ENCODE results near the gene MRC1. TPM values are rescaled to one million over a fixed set of nuclear protein-coding genes. Genes with fewer than 3 reads are reported as not detected.

Gene MRC1
- total and polyA plus RNA-seq, 2 of the 8 experiments (the other 6 are each of a cell fraction or from before 2014, with no cell fraction given) = 0.03 to 0.06 TPM

GRCh38 chr10:17780727-17781126 lies 28.4 kb upstream of the MRC1 start:
- no peak overlapping the region for H3K18ac ChIP-seq (ENCODE audit: extremely low read depth, low read length)
- no peak overlapping the region for H4K91ac ChIP-seq (replicated peaks; ENCODE audit: insufficient read length, low read length)
- H2BK20ac ChIP-seq (ENCODE audit: low read length) = no peak overlapping the region
- H2AFZ ChIP-seq (ENCODE audit: low read length) = no peak overlapping the region
- H3K79me1 ChIP-seq (ENCODE audit: low read depth, low read length) = no peaks in the 10 kb centered on the region
- no peak overlapping the region for H2AK5ac ChIP-seq (ENCODE audit: low read depth, low read length)
- H4K5ac ChIP-seq (ENCODE audit: insufficient read length, low read depth, low read length) = no peak overlapping the region
- 92% methylated on average over 4 of the region's 4 CpGs; no CpG with 5 or more reads in 1 of the 2 experiments for WGBS, 2 experiments (ENCODE audit: extremely low coverage in 1 of 2, insufficient coverage in 1 of 2, insufficient read length in 1 of 2, insufficient replicate concordance in 2 of 2, low coverage in 1 of 2, low lambda C conversion rate in 2 of 2, missing lambda C conversion rate in 1 of 2)
- no peaks in the 10 kb centered on the region for H3K79me2 ChIP-seq (ENCODE audit: control insufficient read depth in 1 of 2, insufficient read depth in 2 of 2, low read length in 2 of 2)
- no peak overlapping the region for H2BK15ac ChIP-seq (ENCODE audit: low read length)
- no peak overlapping the region for H3K4ac ChIP-seq (replicated peaks; ENCODE audit: insufficient read length, low read depth, low read length)
- no peaks in the 10 kb centered on the region for H3K27me3 ChIP-seq (replicated peaks in 1 of 4; ENCODE audit: control insufficient read depth in 3 of 4, extremely low read depth in 1 of 4, insufficient read depth in 3 of 4, low read length in 3 of 4)
- no peak overlapping the region for H3K27ac ChIP-seq (ENCODE audit: low read depth, low read length)
- no peaks in the 10 kb centered on the region for H3K23me2 ChIP-seq (ENCODE audit: low read depth, low read length)
- no peaks in the 10 kb centered on the region for H3K36me3 ChIP-seq (ENCODE audit: control insufficient read depth in 2 of 4, insufficient read depth in 4 of 4, low read length in 3 of 4)
- ChIA-PET CTCF (ENCODE audit: partially characterized antibody) (interaction anchor here (0.6 to 3.0 kb wide), 7 partner anchors 9 to 38 kb away, joined by 3 to 7 read pairs (median 3); partner anchors contain the start of gene MRC1), POLR2A (ENCODE audit: partially characterized antibody) (no interaction called here)
- no peaks in the 10 kb centered on the region for H3K9me3 ChIP-seq (ENCODE audit: insufficient read depth in 2 of 2, low read depth in 1 of 2, low read length in 1 of 2)
- no peak overlapping the region for H3K9ac ChIP-seq (replicated peaks in 1 of 4; ENCODE audit: extremely low read depth in 1 of 4, low read depth in 3 of 4, low read length in 3 of 4)
- H4K20me1 ChIP-seq (replicated peaks in 1 of 2; ENCODE audit: control insufficient read depth in 1 of 2, insufficient read depth in 2 of 2, low read length in 2 of 2) = no peaks in the 10 kb centered on the region
- H2BK120ac ChIP-seq (replicated peaks; ENCODE audit: low read depth, low read length) = no peak overlapping the region
- H3K14ac ChIP-seq (ENCODE audit: insufficient read length) = no peak overlapping the region
- no peak overlapping the region for H3K23ac ChIP-seq (ENCODE audit: insufficient read length)
- DNase-seq (ENCODE audit: low read depth in 1 of 2, low spot score in 2 of 2) = no peak
- H2BK5ac ChIP-seq (ENCODE audit: low read depth, low read length) = no peak overlapping the region
- no peak overlapping the region for H3K4me3 ChIP-seq (ENCODE audit: extremely low read depth in 1 of 4, insufficient read depth in 2 of 4, low read depth in 3 of 4, low read length in 4 of 4)
- FAIRE-seq = no peak
- TF ChIP-seq TAF1 (IDR thresholded peaks at IDR 0.05; ENCODE audit: low read depth, low read length) = no peak
- no peak for TF ChIP-seq SRF (IDR thresholded peaks at IDR 0.05; ENCODE audit: low read depth, low read length)
- TF ChIP-seq MAFK (IDR thresholded peaks at IDR 0.05; ENCODE audit: low read depth, low read length) = no peak
- TF ChIP-seq CHD1 (IDR thresholded peaks at IDR 0.05; ENCODE audit: low read depth, low read length) = no peak
- no peak for TF ChIP-seq RFX5 (IDR thresholded peaks at IDR 0.05; ENCODE audit: borderline replicate concordance, low read depth, low read length)
- no peak for TF ChIP-seq SUZ12 (IDR thresholded peaks at IDR 0.05; ENCODE audit: low read length)
- TF ChIP-seq KDM5A (IDR thresholded peaks at IDR 0.05; ENCODE audit: low read length) = no peak
- TF ChIP-seq ZNF274 (IDR thresholded peaks at IDR 0.05; ENCODE audit: borderline replicate concordance, extremely low read depth, low read length) = no peak
- no peak for TF ChIP-seq ASH2L (IDR thresholded peaks at IDR 0.05; ENCODE audit: low read length)
- no peak for TF ChIP-seq RAD21 (IDR thresholded peaks at IDR 0.05 in 1 of 2, conservative IDR thresholded peaks at IDR 0.05 in 1 of 2; ENCODE audit: low read depth in 2 of 2, low read length in 2 of 2)
- no peak for TF ChIP-seq GABPA (IDR thresholded peaks at IDR 0.05; ENCODE audit: borderline replicate concordance, insufficient read depth, low read length)
- no peak for TF ChIP-seq MAX (IDR thresholded peaks at IDR 0.05)
- TF ChIP-seq JUN (IDR thresholded peaks at IDR 0.05; ENCODE audit: low read depth, low read length) = no peak
- no peaks in the 10 kb centered on the region for H3K4me1 ChIP-seq (replicated peaks in 1 of 4; ENCODE audit: control insufficient read depth in 3 of 4, insufficient read depth in 4 of 4, low read length in 3 of 4)
- H3K4me2 ChIP-seq (ENCODE audit: insufficient read depth in 1 of 2, low read depth in 2 of 2, low read length in 2 of 2) = no peak overlapping the region
- H4K8ac ChIP-seq (ENCODE audit: extremely low read depth, insufficient read depth, low read length) = no peak overlapping the region
- no peak overlapping the region for H3K56ac ChIP-seq (replicated peaks; ENCODE audit: insufficient read length, low read depth, low read length)
- no peak overlapping the region for H2BK12ac ChIP-seq (ENCODE audit: low read depth, low read length)
